GM18909 (cell line): ENCODE data around the gene ATR.
"Not testable (repeated sequence)": the region's sequence is repeated elsewhere in the genome, so short reads cannot be mapped to it uniquely, and the experiment has no call there.

ENCODE experiments used
- ATAC-seq: cut with Tn5 transposase; IDR thresholded peaks from one replicate; pipeline ENCODE4 v1.9.1; 2021; ENCODE audit warnings: mild to moderate bottlenecking; ENCODE audit not compliant: unreplicated experiment, poor library complexity

ATR gene

DNA sequence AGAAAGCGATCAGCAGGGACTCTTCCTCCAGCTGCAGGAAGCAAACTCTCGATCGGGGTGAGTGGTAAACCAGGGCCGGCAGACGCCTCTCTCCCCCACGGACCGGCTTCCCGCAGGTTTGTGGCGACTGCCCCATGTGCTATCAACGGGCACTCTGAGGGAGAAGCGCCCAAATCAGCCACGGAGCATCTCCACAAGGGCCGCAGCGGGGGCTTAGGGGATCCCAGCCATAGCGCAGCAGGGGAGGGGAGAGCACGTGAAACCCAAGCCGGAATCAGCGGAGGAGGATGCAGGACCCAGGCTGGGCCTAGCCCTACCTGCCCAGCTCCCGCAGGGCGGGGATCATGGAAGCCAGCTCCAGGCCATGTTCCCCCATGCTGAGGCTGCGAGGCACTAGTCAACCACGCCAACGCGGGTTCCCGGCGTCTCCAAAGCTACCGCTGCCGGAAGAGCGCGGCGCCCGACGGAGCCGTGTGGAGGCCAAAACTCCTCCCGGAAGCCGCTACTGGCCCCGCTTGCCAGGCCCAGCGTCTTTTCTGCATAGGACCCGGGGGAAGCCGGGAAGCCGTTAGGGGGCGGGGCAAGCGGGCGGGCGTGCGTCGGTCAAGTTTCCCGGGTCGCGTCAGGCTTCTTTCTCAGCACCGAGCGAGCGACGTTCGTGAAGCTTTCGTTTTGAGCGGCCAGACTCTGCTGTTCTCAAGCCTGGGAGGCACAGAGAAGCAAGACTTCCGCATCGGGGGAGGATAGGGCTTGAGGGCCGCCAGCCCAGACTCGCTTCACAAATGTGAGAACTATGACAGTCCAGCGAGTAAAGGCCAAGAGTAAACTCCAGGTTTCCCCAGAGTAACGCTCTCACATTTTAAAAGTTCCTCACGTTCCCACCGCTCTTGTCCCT lies at the start of gene ATR:
TSS of gene ATR (minus strand) at position 405 of the 895 bp plus-strand sequence. CDS start at position 376, 29 bp downstream.
- peak; percentile 94 for ATAC-seq

DNA sequence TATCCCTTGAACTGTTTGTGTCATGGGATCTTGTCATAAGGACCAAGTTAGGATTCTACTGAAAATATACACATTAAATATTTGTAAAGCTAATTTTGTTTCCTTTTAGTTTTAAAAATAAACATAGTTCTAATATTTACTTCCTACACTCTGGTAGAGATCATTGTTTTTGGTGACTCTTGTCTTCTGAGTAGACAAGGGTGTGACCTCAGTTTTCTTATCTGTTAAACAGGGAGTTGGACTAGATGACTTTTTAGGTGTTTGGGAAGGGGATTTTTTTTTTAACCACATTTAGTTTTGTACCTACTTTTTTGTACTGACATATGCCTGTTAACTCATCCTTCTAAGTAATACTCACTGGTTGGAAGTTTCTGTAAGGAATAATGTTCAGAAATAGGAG lies 48.4 kb upstream of the ATR start:
- ATAC-seq = no peak

DNA sequence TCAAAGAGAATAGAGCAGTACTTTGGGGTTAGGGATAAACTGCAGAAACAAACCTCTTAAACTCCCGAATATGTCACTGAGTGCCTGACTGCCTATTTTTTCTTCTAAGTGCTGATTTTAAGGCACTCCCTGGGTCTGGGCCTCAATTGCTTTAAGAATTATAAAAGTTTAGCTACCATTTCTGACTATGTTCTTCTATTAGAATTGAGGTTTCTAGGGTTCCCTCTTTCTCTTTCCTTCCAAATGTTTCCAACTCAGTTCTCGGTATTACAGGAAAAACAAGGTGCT lies 46.6 kb upstream of the ATR start:
- no peak for ATAC-seq

DNA sequence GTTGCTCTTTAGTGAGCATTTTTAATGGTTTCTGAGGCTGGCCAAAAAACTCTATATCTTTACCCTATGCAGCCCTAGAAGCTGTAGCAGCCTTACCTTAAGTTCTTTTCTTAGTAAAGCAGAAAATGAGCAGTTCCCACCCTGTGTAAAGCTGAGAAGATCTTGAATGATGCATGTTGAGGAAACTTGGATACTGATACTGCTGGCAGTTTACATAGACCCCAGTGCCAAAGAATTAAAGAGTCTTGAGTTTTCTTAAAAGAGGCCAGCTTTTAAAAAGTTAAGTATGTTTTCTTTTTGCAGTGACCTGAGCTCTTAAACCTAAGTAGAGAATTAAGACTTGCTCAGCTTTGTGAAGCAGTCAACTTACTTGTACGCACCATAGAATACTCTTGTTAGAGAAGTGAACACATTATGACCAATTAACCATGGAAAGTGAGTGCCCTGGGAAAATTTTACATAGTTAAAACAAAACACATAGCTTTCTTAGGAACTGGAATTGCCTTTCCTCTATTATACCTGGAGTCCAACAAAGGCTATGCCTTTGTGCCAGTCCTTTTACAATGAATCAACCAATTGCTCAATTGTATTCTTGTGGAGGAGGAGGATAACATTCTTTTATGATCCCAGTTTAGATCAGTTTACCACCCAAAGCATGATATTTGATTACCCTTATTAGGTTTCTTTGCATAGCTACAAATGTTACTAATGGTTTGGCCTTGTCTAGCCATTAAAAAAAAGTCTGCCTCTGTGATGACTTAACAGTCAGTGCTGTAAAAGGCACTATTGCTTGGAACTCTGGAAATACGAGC lies 46.0 kb upstream of the ATR start:
- ATAC-seq = no peak

DNA sequence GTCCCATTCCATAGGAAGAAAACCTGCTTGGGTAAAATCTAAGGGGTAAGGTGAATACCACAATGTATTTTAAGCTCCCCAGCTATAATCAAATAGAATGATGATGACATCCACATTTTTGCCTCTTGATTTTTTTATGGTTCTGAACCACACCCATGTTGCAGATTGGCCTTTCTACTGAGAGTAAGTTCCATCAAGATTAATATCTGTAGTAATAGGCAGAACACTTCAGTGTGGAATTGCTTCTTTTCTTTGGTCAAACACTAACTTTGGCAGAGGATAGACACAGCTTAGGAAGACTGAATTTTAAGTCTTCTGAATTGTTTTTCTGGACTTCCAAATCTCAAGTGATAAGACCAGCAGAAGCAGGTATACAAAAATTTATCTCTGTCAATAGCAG lies 44.7 kb upstream of the ATR start:
- ATAC-seq = no peak

DNA sequence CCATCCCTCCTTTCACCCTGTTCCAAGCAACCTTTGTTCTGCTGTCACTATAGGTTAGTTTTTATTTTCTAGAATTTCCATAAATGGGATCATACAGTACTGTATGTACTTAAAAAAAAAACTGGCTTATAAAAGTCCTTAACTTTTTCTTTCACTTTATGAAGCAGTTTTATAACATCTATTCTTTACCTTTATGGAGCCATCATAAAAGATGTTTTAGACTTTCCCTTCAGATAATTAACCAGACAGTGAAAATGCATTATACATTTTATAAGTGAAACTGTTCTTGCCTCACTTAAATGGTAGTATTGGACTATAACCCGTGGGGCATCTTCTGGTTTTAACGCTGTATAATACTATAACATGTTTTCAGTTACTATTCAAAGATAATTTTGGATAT lies 43.9 kb upstream of the ATR start:
- no peak for ATAC-seq

DNA sequence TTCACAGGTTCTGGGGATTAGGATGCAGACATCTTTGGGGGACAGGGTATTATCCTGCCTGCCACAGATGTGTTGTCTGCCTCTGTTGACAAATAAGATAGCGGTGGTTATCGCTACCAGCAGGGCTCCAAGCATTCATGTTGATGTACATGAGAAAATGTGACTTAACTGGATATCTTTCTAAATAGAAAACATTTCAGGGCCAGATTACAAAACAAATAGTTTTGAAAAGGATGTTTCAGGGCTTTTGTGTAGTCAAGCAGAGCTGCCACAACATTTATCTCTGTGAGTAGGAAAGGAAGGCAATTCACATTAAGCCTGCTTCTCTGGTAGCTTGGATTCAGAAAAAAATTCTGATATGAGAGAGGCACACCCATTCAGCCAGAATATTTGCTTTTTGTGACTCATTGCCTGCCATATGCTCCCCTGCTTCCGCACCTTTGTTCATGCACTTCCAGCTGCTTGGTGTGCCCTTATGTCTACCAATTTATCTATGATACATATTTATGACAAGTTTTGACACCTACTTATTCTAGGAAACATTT lies 40.5 kb upstream of the ATR start:
- ATAC-seq = no peak

DNA sequence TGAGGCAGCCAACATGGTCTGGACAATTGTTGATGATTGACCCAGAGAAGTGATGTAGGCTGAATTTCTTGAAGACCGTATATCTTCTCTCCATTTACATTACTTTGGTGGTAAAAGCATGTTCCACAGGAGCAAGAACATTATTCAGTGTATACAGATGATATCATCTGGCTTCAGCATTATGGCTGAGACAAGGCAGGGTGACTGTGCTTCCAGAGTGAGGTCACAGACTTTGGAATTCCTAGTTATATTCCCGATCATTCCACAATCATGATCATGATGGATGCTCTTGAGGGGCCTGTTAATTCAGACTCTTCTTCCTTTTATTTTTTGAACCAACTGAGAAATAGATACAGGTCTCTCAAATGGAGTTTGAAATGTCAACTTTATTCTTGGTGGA lies 36.6 kb upstream of the ATR start:
- no peak for ATAC-seq

DNA sequence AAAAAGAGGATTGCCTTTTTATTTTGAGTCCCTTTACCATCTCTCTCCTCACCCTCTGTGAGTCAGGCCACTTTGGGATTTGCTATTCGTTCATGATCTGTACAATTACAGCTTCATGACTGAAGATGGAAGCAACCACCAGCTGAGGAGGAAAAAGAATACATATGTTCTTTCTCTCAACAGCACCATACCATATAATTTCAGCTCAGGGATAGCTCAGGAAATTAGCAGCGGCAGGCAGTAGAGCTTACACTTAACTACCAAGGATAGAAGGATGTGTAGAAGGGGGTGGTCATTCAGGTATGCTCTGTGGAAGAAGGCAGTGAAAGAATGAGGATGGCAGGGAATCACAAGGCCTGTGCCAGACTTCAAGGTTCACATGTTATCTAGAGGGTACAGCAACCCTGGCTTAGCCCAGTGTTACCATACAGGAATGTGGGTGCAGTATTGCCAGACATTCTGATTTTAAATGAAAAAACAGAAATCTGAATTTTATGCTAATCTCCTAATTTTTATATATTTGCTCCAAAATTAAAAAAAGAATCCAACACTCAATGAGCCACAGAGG lies 35.6 kb upstream of the ATR start:
- no peak for ATAC-seq

DNA sequence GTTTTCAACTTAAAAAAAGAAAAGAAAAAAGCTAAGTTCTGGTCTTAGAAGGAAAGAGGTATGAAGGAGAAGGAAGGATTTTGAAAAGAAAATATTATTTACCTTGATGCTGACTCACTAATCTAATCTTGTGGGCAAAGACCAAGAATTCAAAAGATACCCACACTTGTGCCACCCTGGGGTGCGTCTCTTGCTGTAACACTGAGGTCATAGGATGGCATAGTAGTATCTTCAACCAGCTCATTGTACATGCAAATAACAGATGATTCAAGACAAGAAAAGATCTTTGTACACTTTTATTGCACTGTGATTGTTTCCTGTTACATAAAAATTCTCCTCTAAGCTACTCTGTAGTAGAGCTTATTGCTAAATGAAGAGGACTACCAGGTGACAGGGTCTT lies 35.0 kb upstream of the ATR start:
- no peak for ATAC-seq

DNA sequence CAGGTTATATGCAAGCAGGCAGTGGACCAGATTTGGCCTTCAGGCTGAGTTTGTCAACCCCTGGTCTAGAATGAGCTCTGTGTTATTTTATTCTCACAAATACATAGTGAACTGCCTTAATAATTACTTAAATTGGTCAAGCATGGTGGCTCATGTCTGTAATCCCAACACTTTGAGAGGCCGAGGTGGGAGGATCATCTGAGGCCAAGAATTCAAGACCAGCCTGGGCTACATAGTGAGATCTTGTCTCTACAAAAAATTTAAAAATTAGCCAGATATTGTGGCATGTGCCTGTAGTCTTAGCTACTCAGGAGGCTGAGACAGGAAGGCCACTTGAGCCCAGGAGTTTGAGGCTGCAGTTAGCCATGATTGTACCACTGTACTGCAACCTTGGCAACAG lies 32.7 kb upstream of the ATR start:
- ATAC-seq = no peak

DNA sequence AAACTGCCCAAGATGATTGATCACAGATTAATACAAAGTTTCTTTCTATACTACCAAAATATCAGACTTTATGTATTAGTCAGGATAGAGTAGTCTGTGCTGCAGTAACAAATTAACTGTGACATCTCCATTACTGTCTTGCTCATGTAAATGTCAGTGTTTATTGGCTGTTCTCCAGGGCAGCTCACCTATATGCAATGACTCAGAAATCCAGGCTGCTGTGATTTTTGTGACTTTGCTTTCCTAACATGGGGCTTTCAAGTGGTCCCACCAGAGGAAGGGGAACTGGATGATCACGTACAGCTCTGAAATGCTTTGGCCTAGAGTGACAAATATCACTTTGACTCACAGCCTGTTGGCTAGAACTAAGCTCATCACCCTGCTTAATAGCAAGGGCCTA lies 30.6 kb upstream of the ATR start:
- no peak for ATAC-seq

DNA sequence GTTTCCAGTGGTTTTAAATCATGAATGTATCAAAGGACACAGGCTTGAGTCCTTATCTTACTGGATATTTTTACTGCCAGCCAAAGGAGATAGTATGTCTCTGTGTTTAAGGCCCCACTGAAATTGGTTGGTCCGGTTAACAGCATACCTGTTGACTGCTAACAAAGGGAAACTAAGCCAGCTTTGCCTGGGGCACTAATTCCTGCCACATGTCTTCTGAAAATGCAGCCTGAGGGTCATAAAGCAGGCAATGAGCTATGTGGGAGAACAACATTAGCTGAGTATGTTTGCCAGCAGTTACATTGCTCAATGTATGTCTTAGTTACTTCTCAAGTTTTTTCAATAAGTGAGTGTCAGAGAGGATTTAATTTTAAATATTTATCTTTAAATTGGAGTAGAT lies 30.1 kb upstream of the ATR start:
- no peak for ATAC-seq

DNA sequence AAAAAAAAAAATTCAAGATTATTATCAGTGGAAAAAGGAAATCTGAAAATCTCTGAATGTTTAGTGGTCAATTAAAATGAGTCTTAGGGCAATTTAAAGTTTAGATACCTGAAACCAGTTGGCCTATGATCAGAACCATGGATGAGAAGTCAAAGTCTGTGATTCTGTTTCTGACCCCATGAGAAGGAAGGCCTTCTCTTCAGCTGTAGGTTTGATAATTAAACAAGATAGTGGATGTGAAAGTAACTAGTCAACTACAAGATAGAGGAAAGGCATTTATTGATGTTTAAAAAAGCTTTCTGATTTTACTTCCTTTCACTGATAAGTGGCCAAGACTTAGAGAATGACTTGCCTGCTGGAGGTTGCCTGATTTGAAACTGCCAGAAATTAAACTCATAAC lies 26.4 kb upstream of the ATR start:
- peak; percentile 71 for ATAC-seq

DNA sequence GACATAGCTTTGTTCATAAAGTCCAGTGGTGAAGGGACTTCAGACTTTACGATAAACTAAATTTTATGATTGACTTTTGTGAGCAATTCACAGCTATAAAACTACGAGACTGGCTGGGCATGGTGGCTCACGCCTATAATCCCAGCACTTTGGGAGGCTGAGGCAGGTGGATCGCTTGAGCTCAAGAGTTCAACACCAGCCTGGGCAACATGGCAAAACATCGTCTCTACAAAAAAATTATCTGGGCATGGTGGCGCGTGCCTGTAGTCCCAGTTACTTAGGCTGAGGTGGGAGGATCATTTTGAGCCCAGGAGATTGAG lies 24.8 kb upstream of the ATR start:
- not testable (repeated sequence) for ATAC-seq

DNA sequence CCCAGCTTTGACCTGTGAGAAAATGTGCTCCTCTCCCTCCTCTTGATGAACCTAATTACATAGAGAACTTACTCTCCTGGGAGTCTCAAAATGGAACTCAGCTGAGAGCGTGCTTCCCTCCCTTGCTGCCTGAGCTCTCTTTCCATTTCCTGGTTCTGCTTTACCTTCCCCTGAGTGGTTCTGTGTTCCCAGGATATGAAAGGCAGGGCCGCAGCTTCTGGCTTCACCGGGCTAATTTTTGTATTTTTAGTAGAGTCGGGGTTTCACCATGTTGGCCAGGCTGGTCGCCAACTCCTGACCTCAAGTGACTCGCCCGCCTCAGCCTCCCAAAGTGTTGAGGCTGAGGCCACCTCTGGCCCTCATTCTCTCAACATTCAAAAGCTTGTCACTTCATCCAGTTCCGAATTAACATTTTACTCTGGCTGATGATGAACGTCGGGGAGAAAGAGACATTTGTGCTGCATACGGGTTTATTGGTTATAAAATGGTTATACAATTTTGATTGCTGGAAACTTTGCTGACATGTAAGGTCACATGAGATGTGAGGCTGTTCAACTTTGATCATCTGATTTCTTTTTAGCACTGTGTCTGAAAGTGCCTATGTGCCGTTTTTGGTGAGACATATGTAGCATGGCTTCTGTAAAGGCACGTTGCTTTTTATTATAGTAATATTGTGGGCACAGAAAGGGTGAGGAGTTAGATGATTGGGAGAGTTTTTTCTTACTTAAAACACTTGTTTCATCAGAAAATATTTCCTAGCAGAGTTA lies 24.3 kb upstream of the ATR start:
- ATAC-seq = no peak

DNA sequence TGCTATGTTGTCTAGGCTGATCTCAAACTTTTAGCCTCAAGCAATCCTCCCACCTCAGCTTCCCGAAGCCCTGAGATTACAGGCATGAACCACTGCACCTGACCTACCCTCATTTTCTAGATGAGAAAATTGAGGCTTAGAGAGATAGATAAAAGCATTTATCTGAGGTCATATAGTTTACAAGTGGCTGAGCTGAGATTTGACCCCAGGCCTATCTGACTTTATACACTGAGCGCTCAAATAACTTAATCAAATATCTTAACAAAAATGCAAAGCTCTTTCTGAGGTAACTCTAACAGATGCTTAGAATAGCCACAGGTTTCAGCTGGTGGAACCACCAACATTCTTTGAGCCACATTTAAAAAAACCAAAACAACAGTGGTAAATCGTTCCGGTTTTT lies 23.2 kb upstream of the ATR start:
- no peak for ATAC-seq

DNA sequence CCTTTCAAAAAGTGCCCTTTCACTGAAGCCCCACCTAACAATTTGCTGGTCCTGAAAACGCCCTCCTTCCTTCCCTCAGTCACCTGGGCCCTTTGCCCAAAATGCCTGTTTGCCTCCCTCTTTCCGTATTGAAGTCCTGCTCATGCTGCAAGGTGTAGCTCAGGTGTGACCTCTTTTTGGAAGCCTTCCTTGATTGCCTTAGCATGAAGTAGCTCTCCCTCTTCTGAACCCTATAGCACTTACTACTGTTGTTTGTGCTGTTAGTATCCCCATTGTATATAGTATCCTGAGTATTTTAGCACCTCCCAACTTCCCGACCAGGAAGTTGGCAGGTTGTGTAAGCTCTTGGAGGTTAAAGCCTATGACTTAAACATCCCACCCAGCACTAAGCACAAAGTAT lies 19.4 kb upstream of the ATR start:
- ATAC-seq = no peak

DNA sequence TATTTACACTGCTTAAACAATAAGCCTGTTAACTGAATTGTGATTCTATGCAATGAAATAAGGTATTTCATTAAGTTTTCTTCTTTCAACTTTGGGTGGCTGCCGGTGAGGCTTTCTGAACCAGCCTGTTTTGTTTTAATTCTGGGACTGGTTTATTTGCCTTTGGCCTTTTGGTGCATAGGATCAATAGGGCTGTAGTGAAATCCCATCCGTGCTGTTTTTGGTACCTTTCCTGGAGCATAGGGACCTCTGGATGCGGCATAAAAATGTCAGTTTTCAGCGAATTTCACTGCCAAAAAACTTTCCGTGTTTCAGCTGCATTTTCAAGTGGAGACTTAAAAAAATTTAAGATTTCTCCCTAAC lies 18.2 kb upstream of the ATR start:
- no peak for ATAC-seq

DNA sequence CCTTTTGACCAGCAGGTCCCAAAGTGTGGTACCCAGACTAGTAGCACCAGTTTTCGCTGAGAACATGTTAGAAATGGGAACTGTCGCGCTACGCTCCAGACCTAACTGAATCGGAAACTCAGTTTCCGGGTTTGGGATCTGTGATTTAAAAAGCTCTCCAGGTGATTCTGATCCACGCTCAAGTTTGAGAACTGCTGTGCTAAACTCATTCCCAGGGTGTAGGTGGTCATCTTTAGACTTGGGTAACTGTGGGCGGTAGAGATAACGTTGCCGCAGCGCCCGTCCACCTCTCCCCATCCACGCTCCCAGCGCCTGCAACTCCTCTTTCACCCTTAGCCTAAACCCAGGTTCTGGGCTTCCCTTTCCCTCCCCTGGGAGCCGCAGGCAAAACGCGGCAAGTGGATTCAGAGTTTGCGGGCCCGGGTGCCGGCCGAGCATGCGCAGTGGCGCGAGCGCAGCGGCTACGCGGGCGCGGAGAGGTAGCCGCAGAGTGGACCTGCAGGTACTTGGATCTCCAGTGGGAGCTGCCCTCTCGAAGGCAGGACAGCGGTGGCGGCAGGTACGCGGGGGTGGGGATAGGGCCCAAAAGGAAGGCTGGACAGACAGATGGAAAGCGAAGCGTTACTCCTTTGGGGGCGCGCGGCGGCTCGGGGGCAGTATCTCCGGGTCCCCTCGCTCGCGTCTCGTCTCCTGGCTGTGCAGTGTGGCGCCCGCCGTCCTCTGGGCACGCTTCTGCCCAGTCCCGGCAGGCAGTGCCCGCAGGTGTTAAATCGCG lies 17.6 kb upstream of the ATR start, which contains the start of gene PLS1:
TSS of gene PLS1 (plus strand) at position 443 of the 775 bp plus-strand sequence. CDS start 67,845 bp downstream, outside the sequence.
- ATAC-seq = peak; percentile 86
